OCI-LY1 (cell line): ENCODE measurements around the gene CSGALNACT2.

Experiments
- CTCF ChIP-seq: fragments of 200-600 bp; sonication (generic), shearing (Covaris generic); IDR thresholded peaks from 2 replicates; pipeline ENCODE4 v1.5.1; 2017; ENCODE audit warnings: mild to moderate bottlenecking, antibody characterized with exemption, low read length, moderate library complexity, mixed read lengths
- EZH2 ChIP-seq: fragments of 200-600 bp; sonication (generic), shearing (Covaris generic); IDR thresholded peaks from 2 replicates; pipeline ENCODE4 v1.8.0; 2017; ENCODE audit warnings: borderline replicate concordance, mixed run types, mild to moderate bottlenecking, antibody characterized with exemption, low read length, moderate library complexity, mixed read lengths

GRCh38 chr10:43229208-43230061 is 91.2 kb downstream of the CSGALNACT2 start:
- TF ChIP-seq CTCF (no peak), EZH2 (no peak)
